Heart right ventricle (tissue), 16 donors: ENCODE data around the gene MEI4. TPM values are rescaled to one million over a fixed set of nuclear protein-coding genes. Genes with fewer than 3 reads are reported as not detected.

Experiments
- ATAC-seq, 8 donors: fragments of 200-7000 bp; cut with Tn5 transposase; one replicate each; pipeline ENCODE4 v1.9.1; 2020; ENCODE audit warnings: mild to moderate bottlenecking in 8 of 8, moderate library complexity in 8 of 8, moderate number of reproducible peaks in 1 of 8
- DNase-seq, 2 donors: peaks; one replicate each; pipeline ENCODE4 v3.0.0-alpha.2; 2020
- H3K27ac ChIP-seq, 10 donors: fragments of 200-600 bp; sonication (generic) in 2 of 10; one replicate each; pipeline versions ENCODE4 v1.5.0 to v1.8.0; 2020 to 2022; ENCODE audit warnings: mild to moderate bottlenecking in 3 of 10
- H3K27me3 ChIP-seq, 7 donors: fragments of 200-600 bp; one replicate each; pipeline ENCODE4 v1.8.0; 2021 to 2022; ENCODE audit warnings: mild to moderate bottlenecking in 2 of 7
- H3K36me3 ChIP-seq, 9 donors: fragments of 200-600 bp; sonication (generic) in 1 of 9; one replicate each; pipeline versions ENCODE4 v1.5.0 to v1.8.0; 2020 to 2022; ENCODE audit warnings: mild to moderate bottlenecking in 2 of 9
- H3K4me1 ChIP-seq, 9 donors: fragments of 200-600 bp; sonication (generic) in 1 of 9; one replicate each; pipeline versions ENCODE4 v1.5.0 to v1.8.0; 2020 to 2022; ENCODE audit warnings: mild to moderate bottlenecking in 4 of 9
- H3K4me3 ChIP-seq, 10 donors: fragments of 200-600 bp; sonication (generic) in 2 of 10; one replicate each; pipeline versions ENCODE4 v1.5.0 to v1.8.0; 2020 to 2022; ENCODE audit warnings: mild to moderate bottlenecking in 7 of 10, moderate library complexity in 2 of 10
- H3K9me3 ChIP-seq, 11 donors: fragments of 200-600 bp in 10 of 11; sonication (generic) in 2 of 11; one replicate each; pipeline versions ENCODE4 v1.5.0 to v1.8.0; 2013 to 2022; ENCODE audit warnings: mild to moderate bottlenecking in 2 of 11, control low read depth in 1 of 11, moderate library complexity in 1 of 11
- WGBS, 2 donors: extraction: QIAGEN DNeasy Blood & Tissue Kit; methylation state at CpG; one replicate each; pipeline ENCODE4 v1.1.7; 2013; ENCODE audit warnings: inconsistent platforms in 1 of 2; 5-methylcytosine and 5-hydroxymethylcytosine counted together
- intact Hi-C, 10 donors: fragments of 100-400 bp; cut with DNase I; formaldehyde crosslinking; loops; one replicate each; pipeline versions ENCODE4 v1.11.1 to v1.14.2; 2022
- polyA plus RNA-seq, 2 donors: library from polyadenylated mRNA; stranded (reverse); fragments of 200-250 nt; gene quantifications; one replicate each; pipeline ENCODE4 v1.2.3, GENCODE V29; 2013
- total RNA-seq, 10 donors: library from RNA; stranded (reverse); fragmentation: NEBNext Ultra II Directional in 3 of 10; extraction: Animal tissue kit (Norgen Biotek cat#: 25700) in 3 of 10; gene quantifications; one replicate each; pipeline versions ENCODE4 v1.2.1 to v1.2.4, GENCODE V29; 2021 to 2023
- TF ChIP-seq, protein P1 (sequence below), 9 donors: fragments of 200-600 bp; sonication (generic) in 2 of 9; IDR thresholded peaks; one replicate each; pipeline versions ENCODE4 v1.5.0 to v1.8.0; 2021 to 2022; ENCODE audit warnings: antibody characterized with exemption in 9 of 9, mild to moderate bottlenecking in 5 of 9, moderate library complexity in 1 of 9
- donor health status: Arrhythmogenic right ventricular cardiomyopathy.
- donor health status: ischemic (EF 13 %, LVEDD 7.1; RV severe dilation, severe dysfunction).
- donor health status: healthy with polysubstance abuse.
- donor health status: DM: no; HTN: yes; CAD: no.
- donor health status: DM: no; HTN: no; CAD: no.
- donor health status: ischemic (EF 25% LVEDD 6.9; RV normal size, moderate dysfunction).
- donor health status: ischemic (EF 25% LVEDD 5.7; RV mildly dilated, moderate dysfunction).
- donor health status: healthy.
- donor health status: DM: yes; HTN: yes; CAD: no.
- donor health status: Ischemic cardiomyopathy.
- donor health status: ischemic (EF 35%, LVEDD 5.7; RV mildly dilated, moderate dysfunction).
- donor health status: nonischemic (EF 11% LVEDD 7.7; RV severe dilation, severe dysfunction).
- donor health status: DM: yes; HTN: yes; CAD: no.
- donor health status: PGD.
- donor health status: ischemic (EF 29% LVEDD 5.4; RV normal size, mild dysfunction).
- donor health status: nonischemic (EF 23%, LVEDD 6.1; RV moderate dilation, normal function).

Gene MEI4
- total and polyA plus RNA-seq, 12 donors = under 0.01 to 1.1 (median 0.49) TPM; not detected in 1

DNA sequence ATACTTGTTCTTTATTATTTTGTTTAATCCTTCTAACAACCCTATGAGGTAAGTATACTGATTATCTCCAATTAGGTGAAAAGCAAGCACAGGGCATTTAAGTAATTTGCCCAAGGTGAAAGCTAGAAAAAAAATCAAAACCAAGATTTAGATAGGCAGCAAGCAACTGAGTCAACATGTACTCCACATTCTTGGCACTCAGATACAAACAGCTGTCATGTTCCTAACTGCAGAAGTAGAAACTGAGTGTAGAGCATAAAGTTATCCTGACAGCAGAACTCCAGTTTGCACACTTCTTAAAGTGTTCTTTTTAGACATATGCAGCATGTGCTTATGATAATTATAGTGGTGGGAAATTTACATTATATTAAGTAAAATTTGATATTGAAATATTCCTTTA lies 278.1 kb downstream of the MEI4 start:
- intact Hi-C loops = no loop called here

DNA sequence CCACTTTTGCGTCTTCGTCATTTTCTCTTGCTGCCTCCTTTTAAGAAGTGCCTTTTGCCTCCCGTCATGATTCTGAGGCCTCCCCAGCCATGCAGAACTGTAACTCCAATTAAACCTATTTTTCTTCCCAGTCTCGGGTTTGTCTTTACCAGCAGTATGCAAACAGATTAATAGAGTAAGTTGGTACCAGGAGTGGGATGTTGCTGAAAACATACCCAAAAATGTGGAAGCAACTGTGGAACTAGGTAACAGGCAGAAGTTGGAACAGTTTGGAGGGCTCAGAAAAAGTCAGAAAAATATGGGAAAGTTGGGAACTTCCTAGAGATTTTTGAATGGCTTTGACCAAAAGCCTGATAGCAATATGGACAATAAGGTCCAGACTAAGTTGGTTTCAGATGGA lies 309.2 kb downstream of the MEI4 start:
- Histone ChIP-seq H3K27me3 (no peaks in the 10 kb centered on the region), H3K36me3 (no peaks in the 10 kb centered on the region), H3K4me3 (no peak overlapping the region), H3K9me3 (peaks cover 0 to 53% (median 7%) of the 10 kb centered on the region in 11 donors), H3K27ac (no peak overlapping the region), H3K4me1 (no peaks in the 10 kb centered on the region)
- TF ChIP-seq, protein P1, sequence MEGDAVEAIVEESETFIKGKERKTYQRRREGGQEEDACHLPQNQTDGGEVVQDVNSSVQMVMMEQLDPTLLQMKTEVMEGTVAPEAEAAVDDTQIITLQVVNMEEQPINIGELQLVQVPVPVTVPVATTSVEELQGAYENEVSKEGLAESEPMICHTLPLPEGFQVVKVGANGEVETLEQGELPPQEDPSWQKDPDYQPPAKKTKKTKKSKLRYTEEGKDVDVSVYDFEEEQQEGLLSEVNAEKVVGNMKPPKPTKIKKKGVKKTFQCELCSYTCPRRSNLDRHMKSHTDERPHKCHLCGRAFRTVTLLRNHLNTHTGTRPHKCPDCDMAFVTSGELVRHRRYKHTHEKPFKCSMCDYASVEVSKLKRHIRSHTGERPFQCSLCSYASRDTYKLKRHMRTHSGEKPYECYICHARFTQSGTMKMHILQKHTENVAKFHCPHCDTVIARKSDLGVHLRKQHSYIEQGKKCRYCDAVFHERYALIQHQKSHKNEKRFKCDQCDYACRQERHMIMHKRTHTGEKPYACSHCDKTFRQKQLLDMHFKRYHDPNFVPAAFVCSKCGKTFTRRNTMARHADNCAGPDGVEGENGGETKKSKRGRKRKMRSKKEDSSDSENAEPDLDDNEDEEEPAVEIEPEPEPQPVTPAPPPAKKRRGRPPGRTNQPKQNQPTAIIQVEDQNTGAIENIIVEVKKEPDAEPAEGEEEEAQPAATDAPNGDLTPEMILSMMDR (IDR thresholded peaks at IDR 0.05) = no peak
- intact Hi-C loops = no loop called here
- 85 to 88% methylated on average over 4 of the region's 4 CpGs for WGBS, 2 donors
- DNase-seq (no peak), ATAC-seq (no peak)

More for the DNA sequence above, 278.1 kb downstream of the MEI4 start:
- ATAC-seq = no peak
- no peaks in the 10 kb centered on the region for H3K36me3 ChIP-seq
- H3K27ac ChIP-seq = no peak overlapping the region
- H3K4me1 ChIP-seq = no peaks in the 10 kb centered on the region
- no peak for DNase-seq
- TF ChIP-seq, protein P1 (IDR thresholded peaks at IDR 0.05) = no peak
- H3K9me3 ChIP-seq = peaks cover 0 to 21% (median 0%) of the 10 kb centered on the region in 11 donors
- no peak overlapping the region for H3K4me3 ChIP-seq
- no peaks in the 10 kb centered on the region for H3K27me3 ChIP-seq

DNA sequence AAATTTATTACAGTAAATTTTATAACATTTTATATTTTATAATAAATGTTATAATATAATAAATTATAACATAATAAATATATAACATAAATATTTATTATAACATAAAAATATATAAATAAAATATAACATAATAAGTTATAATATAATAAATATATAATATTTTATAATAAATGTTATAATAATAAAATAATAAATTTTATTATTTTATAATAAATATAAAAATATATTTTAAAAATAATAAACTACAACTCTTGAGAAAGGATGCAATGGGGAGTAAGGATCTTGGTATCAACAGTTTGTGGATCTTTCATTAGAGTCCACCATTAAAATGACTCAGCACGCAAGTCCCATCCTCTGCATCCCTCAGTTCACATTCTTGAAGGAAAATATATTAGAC lies 312.6 kb downstream of the MEI4 start:
- WGBS, 2 donors = 93 to 97% methylated on average over 1 of the region's 1 CpG

DNA sequence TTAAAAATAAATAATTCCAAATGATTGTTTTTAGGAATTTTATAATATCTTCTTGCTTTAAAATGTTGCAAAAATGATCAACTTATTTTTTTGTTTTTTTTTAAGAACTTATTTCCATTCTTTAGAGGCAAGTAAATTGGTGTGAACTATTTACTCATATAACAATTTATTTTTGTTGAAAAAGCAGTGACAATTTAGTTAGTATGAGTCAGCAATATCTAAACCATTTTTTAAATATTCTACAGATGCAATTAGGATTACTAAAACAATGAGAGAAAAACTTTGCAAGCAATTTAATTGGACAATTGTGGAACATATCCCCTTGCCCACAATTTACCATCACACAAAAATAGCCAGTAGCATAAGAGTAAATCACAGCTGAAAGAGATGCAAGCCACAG lies 319.5 kb downstream of the MEI4 start:
- Histone ChIP-seq H3K36me3 (no peaks in the 10 kb centered on the region), H3K27ac (no peak overlapping the region), H3K27me3 (no peaks in the 10 kb centered on the region), H3K4me3 (no peak overlapping the region), H3K9me3 (peaks cover 0 to 45% (median 0%) of the 10 kb centered on the region in 11 donors), H3K4me1 (no peaks in the 10 kb centered on the region)
- intact Hi-C loops = no loop called here
- DNase-seq (no peak), ATAC-seq (no peak)
- TF ChIP-seq, protein P1 (IDR thresholded peaks at IDR 0.05) = no peak

More for the DNA sequence above, 312.6 kb downstream of the MEI4 start:
- no peaks in the 10 kb centered on the region for H3K4me1 ChIP-seq
- no peak overlapping the region for H3K27ac ChIP-seq
- no peaks in the 10 kb centered on the region for H3K27me3 ChIP-seq
- TF ChIP-seq, protein P1 (IDR thresholded peaks at IDR 0.05) = no peak
- H3K9me3 ChIP-seq = peaks cover 0 to 49% (median 7%) of the 10 kb centered on the region in 11 donors
- ATAC-seq = no peak
- no peak overlapping the region for H3K4me3 ChIP-seq
- intact Hi-C loops = no loop called here
- no peaks in the 10 kb centered on the region for H3K36me3 ChIP-seq
- DNase-seq = no peak

Other genes with a start within 250 kb of the MEI4 start
- under 1 TPM in 1 of 10 donors, not detected in 9; 0.13 TPM for gene HTR1B, start 189.5 kb upstream of the MEI4 start, total RNA-seq
- gene HTR1B, start 189.5 kb upstream of the MEI4 start, polyA plus RNA-seq = under 1 TPM in 1 of 2 donors, not detected in 1; 0.12 TPM